ENCODE data around the gene PNMT. TPM values are rescaled to one million over a fixed set of nuclear protein-coding genes. Genes with fewer than 3 reads are reported as not detected.

Gene PNMT
- polyA plus RNA-seq, 1 donor from 2014 or later: 1.5 TPM

DNA sequence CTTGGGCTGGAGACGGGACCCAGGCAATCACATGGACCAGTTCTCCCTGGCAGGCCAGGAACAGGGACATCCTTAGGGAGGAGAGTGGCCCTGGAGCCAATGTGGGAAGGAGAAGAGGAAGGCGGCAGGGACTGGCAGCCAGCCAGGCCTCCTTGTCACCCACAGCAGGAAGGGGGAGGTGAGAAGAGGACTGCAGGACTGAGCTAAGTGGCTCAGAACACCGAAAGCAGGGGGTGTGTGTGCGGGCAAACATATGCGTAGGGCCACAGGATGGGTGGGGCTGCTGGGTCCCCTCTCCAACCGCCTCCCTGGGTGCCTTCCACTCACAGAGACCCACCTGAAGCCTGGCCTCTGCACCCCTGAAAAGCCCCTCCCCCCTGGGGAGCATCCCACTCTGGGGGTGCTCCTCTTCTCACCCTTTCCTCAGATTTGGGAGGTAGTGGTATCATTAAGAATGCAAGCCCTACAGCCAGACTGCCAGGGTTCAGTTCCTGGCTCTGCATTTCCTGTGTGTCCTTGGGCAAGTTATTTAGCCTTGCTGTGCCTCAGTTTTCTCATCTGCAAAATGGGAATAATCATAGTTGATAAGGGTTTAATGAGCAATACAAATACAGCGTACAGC is 8.1 kb downstream of the PNMT start:
- no peak overlapping the region for H3K9ac ChIP-seq (ENCODE audit: low read length)
- no peaks in the 10 kb centered on the region for H3K79me2 ChIP-seq (replicated peaks; ENCODE audit: insufficient read depth, low read length)
- no peak overlapping the region for H2AFZ ChIP-seq (ENCODE audit: low read depth, low read length)
- no peaks in the 10 kb centered on the region for H3K27me3 ChIP-seq (ENCODE audit: insufficient read depth, low read depth, low read length)
- H3K9me2 ChIP-seq (ENCODE audit: insufficient read depth, low read length): no peaks in the 10 kb centered on the region
- H3K27ac ChIP-seq (ENCODE audit: low read length): no peak overlapping the region
- no peaks in the 10 kb centered on the region for H4K20me1 ChIP-seq (ENCODE audit: insufficient read depth)
- no peaks in the 10 kb centered on the region for H3K36me3 ChIP-seq (ENCODE audit: insufficient read depth, low read length)
- H3K4me2 ChIP-seq (ENCODE audit: low read length): no peak overlapping the region
- TF ChIP-seq, protein P1, sequence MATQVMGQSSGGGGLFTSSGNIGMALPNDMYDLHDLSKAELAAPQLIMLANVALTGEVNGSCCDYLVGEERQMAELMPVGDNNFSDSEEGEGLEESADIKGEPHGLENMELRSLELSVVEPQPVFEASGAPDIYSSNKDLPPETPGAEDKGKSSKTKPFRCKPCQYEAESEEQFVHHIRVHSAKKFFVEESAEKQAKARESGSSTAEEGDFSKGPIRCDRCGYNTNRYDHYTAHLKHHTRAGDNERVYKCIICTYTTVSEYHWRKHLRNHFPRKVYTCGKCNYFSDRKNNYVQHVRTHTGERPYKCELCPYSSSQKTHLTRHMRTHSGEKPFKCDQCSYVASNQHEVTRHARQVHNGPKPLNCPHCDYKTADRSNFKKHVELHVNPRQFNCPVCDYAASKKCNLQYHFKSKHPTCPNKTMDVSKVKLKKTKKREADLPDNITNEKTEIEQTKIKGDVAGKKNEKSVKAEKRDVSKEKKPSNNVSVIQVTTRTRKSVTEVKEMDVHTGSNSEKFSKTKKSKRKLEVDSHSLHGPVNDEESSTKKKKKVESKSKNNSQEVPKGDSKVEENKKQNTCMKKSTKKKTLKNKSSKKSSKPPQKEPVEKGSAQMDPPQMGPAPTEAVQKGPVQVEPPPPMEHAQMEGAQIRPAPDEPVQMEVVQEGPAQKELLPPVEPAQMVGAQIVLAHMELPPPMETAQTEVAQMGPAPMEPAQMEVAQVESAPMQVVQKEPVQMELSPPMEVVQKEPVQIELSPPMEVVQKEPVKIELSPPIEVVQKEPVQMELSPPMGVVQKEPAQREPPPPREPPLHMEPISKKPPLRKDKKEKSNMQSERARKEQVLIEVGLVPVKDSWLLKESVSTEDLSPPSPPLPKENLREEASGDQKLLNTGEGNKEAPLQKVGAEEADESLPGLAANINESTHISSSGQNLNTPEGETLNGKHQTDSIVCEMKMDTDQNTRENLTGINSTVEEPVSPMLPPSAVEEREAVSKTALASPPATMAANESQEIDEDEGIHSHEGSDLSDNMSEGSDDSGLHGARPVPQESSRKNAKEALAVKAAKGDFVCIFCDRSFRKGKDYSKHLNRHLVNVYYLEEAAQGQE (IDR thresholded peaks at IDR 0.05; ENCODE audit: borderline replicate concordance): no peak
- TF ChIP-seq MXI1 (conservative IDR thresholded peaks at IDR 0.05; ENCODE audit: poor library complexity, severe bottlenecking) (no peak), EP300 (conservative IDR thresholded peaks at IDR 0.05; ENCODE audit: poor library complexity, severe bottlenecking) (no peak), SMC3 (conservative IDR thresholded peaks at IDR 0.05; ENCODE audit: poor library complexity) (no peak), EZH2 (IDR thresholded peaks at IDR 0.05; ENCODE audit: borderline replicate concordance, insufficient read depth, low read length, poor library complexity, severe bottlenecking) (no peak), TAF1 (IDR thresholded peaks at IDR 0.05; ENCODE audit: low read depth) (no peak), RAD21 (conservative IDR thresholded peaks at IDR 0.05) (no peak), POLR2AphosphoS5 (IDR thresholded peaks at IDR 0.05) (no peak)
- TF ChIP-seq, protein P2, sequence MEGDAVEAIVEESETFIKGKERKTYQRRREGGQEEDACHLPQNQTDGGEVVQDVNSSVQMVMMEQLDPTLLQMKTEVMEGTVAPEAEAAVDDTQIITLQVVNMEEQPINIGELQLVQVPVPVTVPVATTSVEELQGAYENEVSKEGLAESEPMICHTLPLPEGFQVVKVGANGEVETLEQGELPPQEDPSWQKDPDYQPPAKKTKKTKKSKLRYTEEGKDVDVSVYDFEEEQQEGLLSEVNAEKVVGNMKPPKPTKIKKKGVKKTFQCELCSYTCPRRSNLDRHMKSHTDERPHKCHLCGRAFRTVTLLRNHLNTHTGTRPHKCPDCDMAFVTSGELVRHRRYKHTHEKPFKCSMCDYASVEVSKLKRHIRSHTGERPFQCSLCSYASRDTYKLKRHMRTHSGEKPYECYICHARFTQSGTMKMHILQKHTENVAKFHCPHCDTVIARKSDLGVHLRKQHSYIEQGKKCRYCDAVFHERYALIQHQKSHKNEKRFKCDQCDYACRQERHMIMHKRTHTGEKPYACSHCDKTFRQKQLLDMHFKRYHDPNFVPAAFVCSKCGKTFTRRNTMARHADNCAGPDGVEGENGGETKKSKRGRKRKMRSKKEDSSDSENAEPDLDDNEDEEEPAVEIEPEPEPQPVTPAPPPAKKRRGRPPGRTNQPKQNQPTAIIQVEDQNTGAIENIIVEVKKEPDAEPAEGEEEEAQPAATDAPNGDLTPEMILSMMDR (IDR thresholded peaks at IDR 0.05; ENCODE audit: poor library complexity, severe bottlenecking): no peak
- H3K9me3 ChIP-seq (ENCODE audit: low read length): no peaks in the 10 kb centered on the region
- H3F3A ChIP-seq (ENCODE audit: insufficient read depth, low read length, poor library complexity, severe bottlenecking): no peaks in the 10 kb centered on the region
- H3K4me3 ChIP-seq (ENCODE audit: low read length): no peak overlapping the region

DNA sequence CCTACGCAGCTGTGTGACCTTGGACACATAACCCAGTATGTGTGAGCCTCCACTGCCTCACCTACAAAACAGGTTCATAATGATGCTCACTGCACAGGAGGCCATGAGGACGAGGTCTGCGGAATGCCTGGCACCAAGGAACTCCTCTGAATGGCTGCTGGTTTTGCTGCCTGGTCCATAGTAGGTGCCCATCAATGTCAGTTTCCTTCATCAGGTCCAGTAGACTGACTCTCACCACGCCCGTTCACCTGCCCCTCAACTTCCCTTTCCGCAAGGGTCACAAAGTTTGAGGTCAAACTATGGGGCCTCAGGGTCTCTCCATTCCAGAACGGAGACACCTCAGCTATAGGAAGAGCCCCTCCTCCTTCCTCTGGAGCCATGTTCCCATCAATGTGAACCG is 8.8 kb downstream of the PNMT start:
- Histone ChIP-seq H3K9me2 (ENCODE audit: insufficient read depth, low read length) (no peaks in the 10 kb centered on the region), H3K79me2 (replicated peaks; ENCODE audit: insufficient read depth, low read length) (no peaks in the 10 kb centered on the region), H3K9me3 (ENCODE audit: low read length) (no peaks in the 10 kb centered on the region), H3K4me2 (ENCODE audit: low read length) (no peak overlapping the region), H4K20me1 (ENCODE audit: insufficient read depth) (no peaks in the 10 kb centered on the region), H3K27ac (ENCODE audit: low read length) (no peak overlapping the region), H3K27me3 (ENCODE audit: insufficient read depth, low read depth, low read length) (no peaks in the 10 kb centered on the region), H3K9ac (ENCODE audit: low read length) (no peak overlapping the region), H2AFZ (ENCODE audit: low read depth, low read length) (no peak overlapping the region), H3K36me3 (ENCODE audit: insufficient read depth, low read length) (no peaks in the 10 kb centered on the region), H3K4me3 (ENCODE audit: low read length) (no peak overlapping the region), H3F3A (ENCODE audit: insufficient read depth, low read length, poor library complexity, severe bottlenecking) (no peaks in the 10 kb centered on the region)
- TF ChIP-seq, protein P2 (IDR thresholded peaks at IDR 0.05; ENCODE audit: poor library complexity, severe bottlenecking): no peak
- TF ChIP-seq POLR2AphosphoS5 (IDR thresholded peaks at IDR 0.05) (no peak), TAF1 (IDR thresholded peaks at IDR 0.05; ENCODE audit: low read depth) (no peak), MXI1 (conservative IDR thresholded peaks at IDR 0.05; ENCODE audit: poor library complexity, severe bottlenecking) (no peak), RAD21 (conservative IDR thresholded peaks at IDR 0.05) (no peak), EZH2 (IDR thresholded peaks at IDR 0.05; ENCODE audit: borderline replicate concordance, insufficient read depth, low read length, poor library complexity, severe bottlenecking) (no peak), EP300 (conservative IDR thresholded peaks at IDR 0.05; ENCODE audit: poor library complexity, severe bottlenecking) (no peak), SMC3 (conservative IDR thresholded peaks at IDR 0.05; ENCODE audit: poor library complexity) (no peak)
- TF ChIP-seq, protein P1 (IDR thresholded peaks at IDR 0.05; ENCODE audit: borderline replicate concordance): no peak

All from neural cell (in vitro differentiated cells).